ENCODE measurements around the gene ERVH48-1. TPM values are rescaled to one million over a fixed set of nuclear protein-coding genes. Genes with fewer than 3 reads are reported as not detected.
"Not testable (repeated sequence)": the region's sequence is repeated elsewhere in the genome, so short reads cannot be mapped to it uniquely, and the experiment has no call there.

ERVH48-1 gene
- total RNA-seq, 4 donors from 2014 or later, result not detected

DNA sequence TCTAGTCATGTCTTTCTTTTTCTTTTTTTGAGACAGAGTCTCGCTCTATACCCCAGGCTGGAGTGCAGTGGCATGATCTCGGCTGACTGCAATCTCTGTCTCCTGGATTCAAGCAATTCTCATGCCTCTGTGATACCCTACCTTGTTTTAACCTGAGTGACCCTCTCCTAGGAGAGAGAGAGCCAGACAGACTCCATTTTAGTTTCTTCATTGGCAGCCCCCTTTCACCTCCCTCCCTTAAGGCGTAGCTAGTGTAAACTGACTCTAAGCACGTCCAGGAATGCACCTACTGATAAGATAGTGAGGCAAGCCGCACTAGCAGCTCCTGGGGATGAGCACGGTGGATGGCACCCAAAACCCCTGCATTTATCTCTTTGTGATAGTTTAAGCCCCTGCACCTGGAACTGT is 43.8 kb upstream of the ERVH48-1 start:
- Histone ChIP-seq H3K27ac (no peak overlapping the region), H3K9me3 (no peaks in the 10 kb centered on the region), H3K4me1 (peaks cover 20% of the 10 kb centered on the region), H3K36me3 (no peaks in the 10 kb centered on the region), H3K4me3 (no peak overlapping the region), H3K27me3 (no peaks in the 10 kb centered on the region)
- TF ChIP-seq EP300 (IDR thresholded peaks at IDR 0.05) (no peak), POLR2AphosphoS5 (IDR thresholded peaks at IDR 0.05) (no peak), POLR2A (IDR thresholded peaks at IDR 0.05) (no peak), CTCF (IDR thresholded peaks at IDR 0.05) (no peak)
- WGBS, result 59% methylated on average over 6 of the region's 6 CpGs
- DNase-seq (ENCODE audit: low spot score in 2 of 2), result no peak

DNA sequence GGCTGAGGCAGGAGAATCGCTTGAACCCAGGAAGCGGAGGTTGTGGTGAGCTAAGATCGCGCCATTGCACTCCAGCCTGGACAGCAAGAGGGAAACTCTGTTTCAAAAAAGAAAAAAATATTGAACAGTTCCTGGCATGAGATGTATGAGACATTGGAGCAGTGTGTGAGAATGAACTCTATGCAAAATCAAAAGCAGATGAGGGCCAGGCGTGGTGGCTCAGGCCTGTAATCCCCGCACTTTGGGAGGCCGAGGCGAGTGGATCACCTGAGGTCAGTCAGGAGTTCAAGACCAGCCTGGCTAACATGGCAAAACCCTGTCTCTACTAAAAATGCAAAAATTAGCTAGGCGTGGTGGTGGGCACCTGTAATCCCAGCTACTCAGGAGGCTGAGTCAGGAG is 42.2 kb upstream of the ERVH48-1 start:
- H3K36me3 ChIP-seq; H3K27me3 ChIP-seq; H3K4me1 ChIP-seq; H3K4me3 ChIP-seq; DNase-seq (ENCODE audit: low spot score in 2 of 2); H3K9me3 ChIP-seq; H3K27ac ChIP-seq: not testable (repeated sequence)
- 77% methylated on average over 9 of the region's 9 CpGs for WGBS

DNA sequence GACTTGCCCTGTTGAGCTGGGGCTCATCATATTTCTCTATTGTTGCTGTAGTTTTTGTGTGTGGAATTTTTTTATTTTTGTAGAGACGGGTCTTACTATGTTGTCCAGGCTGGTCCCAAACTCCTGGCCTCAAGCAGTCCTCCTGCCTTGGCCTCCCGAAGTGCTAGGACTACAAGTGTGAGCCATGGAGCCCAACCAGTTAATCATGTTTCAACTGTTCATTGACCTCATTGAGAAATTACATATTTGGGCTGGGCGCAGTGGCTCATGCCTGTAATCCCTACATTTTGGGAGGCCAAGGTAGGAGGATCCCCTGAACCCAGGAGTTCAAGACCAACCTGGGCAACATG is 39.8 kb upstream of the ERVH48-1 start:
- TF ChIP-seq CTCF (IDR thresholded peaks at IDR 0.05), result no peak
- no peak for TF ChIP-seq POLR2AphosphoS5 (IDR thresholded peaks at IDR 0.05)
- TF ChIP-seq EP300 (IDR thresholded peaks at IDR 0.05), result no peak
- no peak for TF ChIP-seq POLR2A (IDR thresholded peaks at IDR 0.05)
- no peak overlapping the region for H3K4me3 ChIP-seq
- WGBS, result 64% methylated on average over 3 of the region's 3 CpGs

DNA sequence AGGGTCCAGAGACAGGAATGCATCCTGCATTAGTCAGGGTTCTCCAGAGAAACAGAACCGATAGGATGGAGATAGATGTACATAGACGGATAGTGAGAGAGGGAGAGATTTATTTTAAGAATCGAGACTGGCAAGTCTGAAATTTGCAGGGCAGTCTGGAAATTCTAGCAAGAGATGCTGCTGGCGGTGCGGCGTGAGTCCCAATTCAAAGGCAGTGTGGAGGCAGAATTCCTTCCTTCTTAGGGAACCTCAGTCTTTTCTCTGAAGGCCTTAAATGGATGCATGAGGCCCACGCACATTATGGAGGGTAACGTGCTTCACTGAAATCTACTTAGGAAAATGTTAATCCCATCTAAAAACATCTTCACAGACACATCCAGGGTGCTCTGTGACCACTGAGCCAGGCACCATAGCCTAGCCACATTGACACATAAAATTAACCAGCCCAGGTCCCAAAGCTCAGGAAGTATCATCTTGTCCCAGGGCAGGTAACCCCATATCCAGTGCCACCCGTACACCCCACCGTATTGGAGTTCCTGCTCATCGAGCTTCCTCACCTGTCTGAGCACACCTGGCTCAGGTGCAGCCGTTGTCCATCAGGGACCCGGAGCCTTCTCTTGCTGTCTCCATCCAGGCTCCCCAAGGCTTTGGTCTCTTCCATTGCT is 39.2 kb upstream of the ERVH48-1 start:
- H3K27ac ChIP-seq, result no peak overlapping the region
- H3K27me3 ChIP-seq, result no peaks in the 10 kb centered on the region
- H3K4me3 ChIP-seq, result no peak overlapping the region
- DNase-seq (ENCODE audit: low spot score in 2 of 2), result peak in 1 of 2 donors; percentile 25
- H3K9me3 ChIP-seq, result no peaks in the 10 kb centered on the region
- H3K36me3 ChIP-seq, result no peaks in the 10 kb centered on the region
- TF ChIP-seq POLR2AphosphoS5 (IDR thresholded peaks at IDR 0.05), result no peak
- 93% methylated on average over 13 of the region's 13 CpGs for WGBS
- no peaks in the 10 kb centered on the region for H3K4me1 ChIP-seq

More for the DNA sequence above, 39.8 kb upstream of the ERVH48-1 start:
- DNase-seq (ENCODE audit: low spot score in 2 of 2), result no peak
- Histone ChIP-seq H3K27ac (no peak overlapping the region), H3K36me3 (no peaks in the 10 kb centered on the region), H3K9me3 (no peaks in the 10 kb centered on the region), H3K4me1 (no peaks in the 10 kb centered on the region), H3K27me3 (no peaks in the 10 kb centered on the region)

GRCh38 chr21:42964086-42964485 is 38.7 kb upstream of the ERVH48-1 start:
- Histone ChIP-seq H3K9me3 (no peaks in the 10 kb centered on the region), H3K4me1 (no peaks in the 10 kb centered on the region), H3K4me3 (no peak overlapping the region), H3K27me3 (no peaks in the 10 kb centered on the region), H3K27ac (no peak overlapping the region), H3K36me3 (no peaks in the 10 kb centered on the region)
- WGBS, result 80% methylated on average over 9 of the region's 9 CpGs
- no peak for DNase-seq (ENCODE audit: low spot score in 2 of 2)
- TF ChIP-seq POLR2A (IDR thresholded peaks at IDR 0.05) (no peak), CTCF (IDR thresholded peaks at IDR 0.05) (no peak), POLR2AphosphoS5 (IDR thresholded peaks at IDR 0.05) (no peak), EP300 (IDR thresholded peaks at IDR 0.05) (no peak)

- Histone ChIP-seq H3K27ac (no peak overlapping the region), H3K4me3 (no peak overlapping the region), H3K27me3 (no peaks in the 10 kb centered on the region), H3K9me3 (no peaks in the 10 kb centered on the region), H3K4me1 (no peaks in the 10 kb centered on the region), H3K36me3 (no peaks in the 10 kb centered on the region)
- no peak for TF ChIP-seq POLR2AphosphoS5 (IDR thresholded peaks at IDR 0.05)
- no peak for TF ChIP-seq POLR2A (IDR thresholded peaks at IDR 0.05)
- no peak for TF ChIP-seq CTCF (IDR thresholded peaks at IDR 0.05)
- TF ChIP-seq EP300 (IDR thresholded peaks at IDR 0.05), result no peak
- 75% methylated on average over 6 of the region's 6 CpGs for WGBS
- no peak for DNase-seq (ENCODE audit: low spot score in 2 of 2)
Observed at GRCh38 chr21:42962380-42963007, 37.1 kb upstream of the ERVH48-1 start.

All from suprapubic skin (tissue), 4 donors.